Astrocyte (in vitro differentiated cells and primary cell): ENCODE data around the gene KRT73. TPM values are rescaled to one million over a fixed set of nuclear protein-coding genes. Genes with fewer than 3 reads are reported as not detected.

ENCODE experiments used
- DNase-seq: peaks from one replicate; pipeline ENCODE4 v3.0.0-alpha.2; 2010; ENCODE audit warnings: low read depth
- FAIRE-seq: peaks from 2 replicates; lab custom pipeline; 2011; peaks lifted over from hg19 to GRCh38; lab: Jason Lieb, UNC
- H2AFZ ChIP-seq: 2 replicates; pipeline ENCODE4 v1.6.0; 2012; ENCODE audit warnings: low read depth, low read length, inconsistent platforms
- H3K27ac ChIP-seq: 2 replicates; pipeline ENCODE4 v1.5.1; 2011; ENCODE audit warnings: low read depth, low read length, inconsistent platforms
- H3K27me3 ChIP-seq: 2 replicates; pipeline ENCODE4 v1.6.0; 2011; ENCODE audit warnings: low read length, inconsistent platforms; ENCODE audit not compliant: insufficient read depth
- H3K36me3 ChIP-seq: 2 replicates; pipeline ENCODE4 v1.5.1; 2011; ENCODE audit warnings: low read length, inconsistent platforms; ENCODE audit not compliant: insufficient read depth
- H3K4me1 ChIP-seq: 2 replicates; pipeline ENCODE4 v1.5.1; 2011; ENCODE audit warnings: low read length, inconsistent platforms; ENCODE audit not compliant: insufficient read depth
- H3K4me2 ChIP-seq: 2 replicates; pipeline ENCODE4 v1.6.0; 2012; ENCODE audit warnings: low read length, inconsistent platforms
- H3K4me3 ChIP-seq: 2 replicates; pipeline ENCODE4 v1.5.1; 2011; ENCODE audit warnings: low read depth, mild to moderate bottlenecking, low read length, inconsistent platforms; ENCODE audit not compliant: insufficient read depth
- H3K79me2 ChIP-seq: 2 replicates; pipeline ENCODE4 v1.6.0; 2012; ENCODE audit warnings: mild to moderate bottlenecking, low read length, inconsistent platforms; ENCODE audit not compliant: insufficient read depth
- H3K9ac ChIP-seq: 2 replicates; pipeline ENCODE4 v1.6.0; 2012; ENCODE audit warnings: mild to moderate bottlenecking, low read length, inconsistent platforms
- H3K9me3 ChIP-seq: 2 replicates; pipeline ENCODE4 v1.5.1; 2012; ENCODE audit warnings: low read depth, mild to moderate bottlenecking, low read length, inconsistent platforms; ENCODE audit not compliant: insufficient read depth
- H4K20me1 ChIP-seq: 2 replicates; pipeline ENCODE4 v1.6.0; 2012; ENCODE audit warnings: low read length, inconsistent platforms; ENCODE audit not compliant: insufficient read depth
- H3K27ac Mint-ChIP-seq: one replicate; pipeline ENCODE4 v1.8.0; 2021; ENCODE audit warnings: mild to moderate bottlenecking, mixed read lengths; ENCODE audit not compliant: unreplicated experiment
- H3K27me3 Mint-ChIP-seq: one replicate; pipeline ENCODE4 v1.8.0; 2021; ENCODE audit warnings: low read depth, mixed read lengths; ENCODE audit not compliant: unreplicated experiment
- H3K36me3 Mint-ChIP-seq: one replicate; pipeline ENCODE4 v1.8.0; 2021; ENCODE audit warnings: low read depth, mixed read lengths; ENCODE audit not compliant: unreplicated experiment
- H3K4me1 Mint-ChIP-seq: one replicate; pipeline ENCODE4 v1.8.0; 2021; ENCODE audit warnings: low read depth, mixed read lengths; ENCODE audit not compliant: unreplicated experiment
- H3K4me3 Mint-ChIP-seq: one replicate; pipeline ENCODE4 v1.8.0; 2021; ENCODE audit warnings: mild to moderate bottlenecking, moderate library complexity, mixed read lengths; ENCODE audit not compliant: unreplicated experiment
- H3K9me3 Mint-ChIP-seq: one replicate; pipeline ENCODE4 v1.8.0; 2021; ENCODE audit warnings: mild to moderate bottlenecking, mixed read lengths; ENCODE audit not compliant: unreplicated experiment
- CTCF ChIP-seq: IDR thresholded peaks from 2 replicates; pipeline ENCODE4 v1.5.1; 2011; ENCODE audit warnings: low read depth, mild to moderate bottlenecking, inconsistent platforms, low read length, moderate library complexity; ENCODE audit not compliant: insufficient read depth
- EZH2 ChIP-seq: IDR thresholded peaks from 2 replicates; pipeline ENCODE4 v1.6.1; 2012; ENCODE audit warnings: mild to moderate bottlenecking, low read length, inconsistent platforms; ENCODE audit not compliant: insufficient read depth
- total RNA-seq: library from RNA; stranded (reverse); gene quantifications from 2 replicates; pipeline ENCODE4 v1.2.1, GENCODE V29; 2021

Gene KRT73
- total RNA-seq, 1 donor from 2014 or later, result not detected

- Histone ChIP-seq H3K9ac (no peak overlapping the region), H3K4me3 (no peak overlapping the region), H4K20me1 (no peaks in the 10 kb centered on the region), H3K4me1 (no peaks in the 10 kb centered on the region), H3K36me3 (no peaks in the 10 kb centered on the region), H3K79me2 (no peaks in the 10 kb centered on the region), H3K4me2 (no peak overlapping the region), H2AFZ (no peak overlapping the region), H3K27me3 (peaks cover 15% of the 10 kb centered on the region), H3K27ac (no peak overlapping the region), H3K9me3 (no peaks in the 10 kb centered on the region)
- no peak for FAIRE-seq
- no peak for DNase-seq
- TF ChIP-seq CTCF (no peak), EZH2 (no peak)
- Mint-ChIP-seq H3K27me3 (peaks cover 41% of the 10 kb centered on the region), H3K4me3 (no peak overlapping the region), H3K4me1 (no peaks in the 10 kb centered on the region), H3K36me3 (peaks cover 2% of the 10 kb centered on the region), H3K27ac (no peak overlapping the region), H3K9me3 (no peaks in the 10 kb centered on the region)
These were observed 18.4 kb upstream of the KRT73 start for GRCh38 chr12:52636592-52637258.

GRCh38 chr12:52636189-52636588, 17.8 kb upstream of the KRT73 start:
- H4K20me1 ChIP-seq, result no peaks in the 10 kb centered on the region
- Mint-ChIP-seq H3K36me3 (peaks cover 2% of the 10 kb centered on the region), H3K4me1 (no peaks in the 10 kb centered on the region), H3K27me3 (peaks cover 38% of the 10 kb centered on the region), H3K9me3 (no peaks in the 10 kb centered on the region), H3K4me3 (no peak overlapping the region), H3K27ac (no peak overlapping the region)
- no peak for FAIRE-seq
- H3K4me1 ChIP-seq, result no peaks in the 10 kb centered on the region
- peaks cover 14% of the 10 kb centered on the region for H3K27me3 ChIP-seq
- no peak overlapping the region for H3K4me2 ChIP-seq
- H3K27ac ChIP-seq, result no peak overlapping the region
- no peak overlapping the region for H2AFZ ChIP-seq
- H3K36me3 ChIP-seq, result no peaks in the 10 kb centered on the region
- TF ChIP-seq EZH2, result no peak
- no peak for TF ChIP-seq CTCF
- no peaks in the 10 kb centered on the region for H3K79me2 ChIP-seq
- H3K9me3 ChIP-seq, result no peaks in the 10 kb centered on the region
- H3K4me3 ChIP-seq, result no peak overlapping the region
- no peak for DNase-seq
- H3K9ac ChIP-seq, result no peak overlapping the region
